Endodermal cell (in vitro differentiated cells): Measurements from ENCODE around the gene LCP1. TPM values are rescaled to one million over a fixed set of nuclear protein-coding genes. Genes with fewer than 3 reads are reported as not detected.
A peak's percentile ranks its signal among the peaks of the same experiment; 100 is the strongest.

ENCODE experiments used
- DNase-seq: peaks from one replicate; pipeline ENCODE4 v3.0.0-alpha.2; 2017
- H3K27ac ChIP-seq: 2 replicates; pipeline ENCODE4 v1.5.1; 2013; ENCODE audit warnings: mild to moderate bottlenecking, low read depth, low read length, moderate library complexity
- H3K27me3 ChIP-seq: 2 replicates; pipeline ENCODE4 v1.6.1; 2013; ENCODE audit warnings: mild to moderate bottlenecking, low read length, moderate library complexity; ENCODE audit not compliant: insufficient read depth, control insufficient read depth, poor library complexity, severe bottlenecking
- H3K36me3 ChIP-seq: 2 replicates; pipeline ENCODE4 v1.7.0; 2013; ENCODE audit warnings: mild to moderate bottlenecking, low read length, moderate library complexity; ENCODE audit not compliant: control insufficient read depth, insufficient read depth
- H3K4me1 ChIP-seq: one replicate; pipeline ENCODE4 v1.7.0; 2013; ENCODE audit warnings: low read length; ENCODE audit not compliant: control insufficient read depth, insufficient read depth
- H3K4me3 ChIP-seq: 2 replicates; pipeline ENCODE4 v1.5.1; 2013; ENCODE audit warnings: mild to moderate bottlenecking, low read length, moderate library complexity
- H3K9ac ChIP-seq: 2 replicates; pipeline ENCODE4 v1.6.1; 2013; ENCODE audit warnings: mild to moderate bottlenecking, low read length, moderate library complexity; ENCODE audit not compliant: poor library complexity, severe bottlenecking; ENCODE audit errors: extremely low read depth
- H3K9me3 ChIP-seq: 2 replicates; pipeline ENCODE4 v1.6.1; 2013; ENCODE audit warnings: mild to moderate bottlenecking, low read length, moderate library complexity; ENCODE audit not compliant: control insufficient read depth
- H3K27ac Mint-ChIP-seq: 2 replicates; pipeline ENCODE4 v1.8.0; 2020; ENCODE audit warnings: mixed read lengths
- H3K27me3 Mint-ChIP-seq: 2 replicates; pipeline ENCODE4 v1.8.0; 2021; ENCODE audit warnings: mild to moderate bottlenecking, mixed read lengths; ENCODE audit not compliant: insufficient read depth
- H3K36me3 Mint-ChIP-seq: 2 replicates; pipeline ENCODE4 v1.8.0; 2020; ENCODE audit warnings: low read depth, mixed read lengths
- H3K4me1 Mint-ChIP-seq: 2 replicates; pipeline ENCODE4 v1.8.0; 2020; ENCODE audit warnings: mixed read lengths
- H3K4me3 Mint-ChIP-seq: 2 replicates; pipeline ENCODE4 v1.8.0; 2020; ENCODE audit warnings: mild to moderate bottlenecking, moderate library complexity, mixed read lengths
- H3K9me3 Mint-ChIP-seq: 2 replicates; pipeline ENCODE4 v1.8.0; 2020; ENCODE audit warnings: mild to moderate bottlenecking, mixed read lengths
- WGBS, 2 experiments: methylation state at CpG; one replicate each; pipeline versions ENCODE4 v1.1.5 to v1.1.7; 2013; ENCODE audit warnings: missing lambda C conversion rate in 2 of 2, mixed read lengths in 1 of 2; ENCODE audit not compliant: insufficient coverage in 1 of 2, insufficient read length in 1 of 2; 5-methylcytosine and 5-hydroxymethylcytosine counted together
- total RNA-seq, 2 donors: library from RNA; stranded (reverse); fragmentation: NEBNext Ultra II Directional in 1 of 2; extraction: Animal tissue kit (Norgen Biotek cat#: 25700) in 1 of 2; gene quantifications; 2 replicates in 1 of 2; 3 replicates in 1 of 2; pipeline ENCODE4 v1.2.1, GENCODE V29; 2021
- TF ChIP-seq, protein P1 (sequence below): fragments of 200-600 bp; sonication (generic); conservative IDR thresholded peaks from 2 replicates; pipeline ENCODE4 v1.5.0; 2021; ENCODE audit warnings: antibody characterized with exemption, mild to moderate bottlenecking

Gene LCP1
- total RNA-seq, 2 donors from 2014 or later: 3.0 to 16.8 TPM

DNA sequence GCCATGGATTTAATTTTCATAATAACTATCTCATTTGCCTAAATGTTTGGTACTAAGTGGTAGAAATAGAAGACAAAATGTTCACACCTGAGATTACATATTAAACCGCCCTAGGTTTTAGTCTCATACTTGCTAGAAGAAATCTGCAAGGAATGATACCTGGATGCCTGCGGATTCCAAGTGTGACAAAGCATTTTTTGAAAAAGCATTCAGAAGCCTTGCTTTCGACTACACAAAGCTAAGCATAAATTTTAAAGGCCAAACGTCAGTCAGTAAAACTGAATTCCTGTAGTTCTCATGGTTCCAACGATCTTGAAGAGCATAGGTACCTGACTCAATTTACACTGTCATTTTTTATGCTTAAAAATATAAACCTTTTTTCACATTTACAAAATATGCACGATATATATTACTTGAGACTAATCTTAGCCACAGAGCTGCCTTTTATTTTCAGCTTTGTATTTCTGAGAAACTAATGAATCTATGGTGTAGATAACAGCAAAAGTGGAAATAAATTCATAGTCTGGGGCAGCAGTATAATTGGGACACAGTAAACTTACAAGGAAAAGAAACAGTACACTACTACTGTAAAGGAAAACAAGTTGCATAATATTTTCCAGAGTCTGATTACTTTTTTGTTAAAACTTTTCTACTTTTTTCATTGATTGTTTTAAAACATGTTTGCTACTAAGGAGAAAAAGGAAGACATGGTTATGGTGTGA lies 28.5 kb upstream of the LCP1 start:
- WGBS, 2 experiments: 89 to 92% methylated on average over 6 of the region's 6 CpGs
- Mint-ChIP-seq H3K27me3 (peaks cover 23% of the 10 kb centered on the region), H3K4me3 (peak overlapping the region; percentile 58), H3K36me3 (no peaks in the 10 kb centered on the region), H3K9me3 (peaks cover 1% of the 10 kb centered on the region), H3K4me1 (peaks cover 11% of the 10 kb centered on the region), H3K27ac (no peak overlapping the region)
- DNase-seq: no peak
- Histone ChIP-seq H3K9me3 (no peaks in the 10 kb centered on the region), H3K9ac (no peak overlapping the region), H3K4me3 (no peak overlapping the region), H3K4me1 (no peaks in the 10 kb centered on the region), H3K27ac (no peak overlapping the region), H3K27me3 (peaks cover 21% of the 10 kb centered on the region), H3K36me3 (no peaks in the 10 kb centered on the region)
- TF ChIP-seq, protein P1, sequence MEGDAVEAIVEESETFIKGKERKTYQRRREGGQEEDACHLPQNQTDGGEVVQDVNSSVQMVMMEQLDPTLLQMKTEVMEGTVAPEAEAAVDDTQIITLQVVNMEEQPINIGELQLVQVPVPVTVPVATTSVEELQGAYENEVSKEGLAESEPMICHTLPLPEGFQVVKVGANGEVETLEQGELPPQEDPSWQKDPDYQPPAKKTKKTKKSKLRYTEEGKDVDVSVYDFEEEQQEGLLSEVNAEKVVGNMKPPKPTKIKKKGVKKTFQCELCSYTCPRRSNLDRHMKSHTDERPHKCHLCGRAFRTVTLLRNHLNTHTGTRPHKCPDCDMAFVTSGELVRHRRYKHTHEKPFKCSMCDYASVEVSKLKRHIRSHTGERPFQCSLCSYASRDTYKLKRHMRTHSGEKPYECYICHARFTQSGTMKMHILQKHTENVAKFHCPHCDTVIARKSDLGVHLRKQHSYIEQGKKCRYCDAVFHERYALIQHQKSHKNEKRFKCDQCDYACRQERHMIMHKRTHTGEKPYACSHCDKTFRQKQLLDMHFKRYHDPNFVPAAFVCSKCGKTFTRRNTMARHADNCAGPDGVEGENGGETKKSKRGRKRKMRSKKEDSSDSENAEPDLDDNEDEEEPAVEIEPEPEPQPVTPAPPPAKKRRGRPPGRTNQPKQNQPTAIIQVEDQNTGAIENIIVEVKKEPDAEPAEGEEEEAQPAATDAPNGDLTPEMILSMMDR: no peak

DNA sequence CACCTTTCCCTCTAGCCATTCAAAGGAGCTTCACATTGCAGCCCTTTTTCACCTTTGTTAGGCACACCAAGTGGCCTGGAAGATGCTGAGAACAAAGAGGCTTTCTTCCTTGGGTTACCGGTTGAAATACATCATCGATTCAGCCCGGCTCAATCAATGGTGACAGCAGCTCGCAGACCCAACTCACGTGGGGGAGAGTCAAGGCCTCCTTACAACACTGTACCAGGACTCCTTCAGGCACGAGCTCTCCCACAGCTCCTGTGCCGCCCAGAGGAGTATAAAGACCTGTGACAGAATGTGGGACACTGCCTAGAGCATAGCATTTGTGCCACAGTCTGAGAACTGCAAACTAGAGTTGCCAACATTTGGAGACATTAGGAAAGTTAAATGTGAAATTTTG lies 25.9 kb upstream of the LCP1 start:
- H3K4me3 ChIP-seq: no peak overlapping the region
- no peak for DNase-seq
- no peak overlapping the region for H3K9ac ChIP-seq
- no peak overlapping the region for H3K4me3 Mint-ChIP-seq
- H3K9me3 Mint-ChIP-seq: no peaks in the 10 kb centered on the region
- no peaks in the 10 kb centered on the region for H3K36me3 Mint-ChIP-seq
- H3K27ac Mint-ChIP-seq: no peak overlapping the region
- no peaks in the 10 kb centered on the region for H3K36me3 ChIP-seq
- TF ChIP-seq, protein P1: no peak
- H3K27ac ChIP-seq: no peak overlapping the region
- H3K4me1 ChIP-seq: no peaks in the 10 kb centered on the region
- H3K4me1 Mint-ChIP-seq: peaks cover 11% of the 10 kb centered on the region
- 69 to 76% methylated on average over 5 to 7 of the region's 7 CpGs for WGBS, 2 experiments
- H3K27me3 ChIP-seq: peaks cover 21% of the 10 kb centered on the region
- peaks cover 18% of the 10 kb centered on the region for H3K27me3 Mint-ChIP-seq
- H3K9me3 ChIP-seq: no peaks in the 10 kb centered on the region

DNA sequence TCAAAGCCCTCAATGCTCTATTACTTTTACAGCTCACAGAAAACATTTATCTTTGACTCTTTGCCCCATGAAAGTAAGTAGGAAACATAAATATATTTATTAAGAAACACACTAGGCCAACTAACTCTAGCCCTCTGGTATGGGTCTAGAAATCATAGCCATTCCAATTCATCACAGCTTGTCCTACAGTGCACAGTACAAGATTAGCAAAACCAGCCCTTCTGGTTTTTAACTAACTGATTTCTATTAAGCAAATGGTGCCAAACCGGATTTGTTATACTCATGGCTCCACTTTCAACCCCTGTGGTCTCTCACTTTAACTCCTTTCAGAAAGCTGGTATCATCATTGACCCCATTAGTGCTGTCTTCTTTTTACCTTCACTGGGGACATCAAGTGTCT lies 24.2 kb upstream of the LCP1 start:
- peaks cover 5% of the 10 kb centered on the region for H3K4me1 Mint-ChIP-seq
- Histone ChIP-seq H3K36me3 (no peaks in the 10 kb centered on the region), H3K4me1 (no peaks in the 10 kb centered on the region), H3K27me3 (peaks cover 9% of the 10 kb centered on the region), H3K27ac (no peak overlapping the region), H3K4me3 (no peak overlapping the region), H3K9me3 (no peaks in the 10 kb centered on the region), H3K9ac (no peak overlapping the region)
- no peak overlapping the region for H3K4me3 Mint-ChIP-seq
- peaks cover 7% of the 10 kb centered on the region for H3K27me3 Mint-ChIP-seq
- no peaks in the 10 kb centered on the region for H3K9me3 Mint-ChIP-seq
- TF ChIP-seq, protein P1: no peak
- H3K36me3 Mint-ChIP-seq: no peaks in the 10 kb centered on the region
- H3K27ac Mint-ChIP-seq: no peak overlapping the region
- 83 to 86% methylated on average over 1 of the region's 1 CpG for WGBS, 2 experiments
- no peak for DNase-seq
